Jurkat, Clone E6-1 (cell line): ENCODE results near the gene CIDEB.

ENCODE experiments used
- DNase-seq: peaks from one replicate; pipeline ENCODE4 v3.0.0-alpha.2; 2011; ENCODE audit warnings: low read depth, low spot score
- H3K4me3 ChIP-seq: 2 replicates; pipeline ENCODE4 v1.5.1; 2011; ENCODE audit warnings: mild to moderate bottlenecking, low read length, control low read depth, moderate library complexity

CIDEB gene

GRCh38 chr14:24277606-24278321, 30.0 kb downstream of the CIDEB start:
- DNase-seq, result no peak
- no peak overlapping the region for H3K4me3 ChIP-seq

GRCh38 chr14:24277071-24277470, 30.7 kb downstream of the CIDEB start:
- H3K4me3 ChIP-seq, result no peak overlapping the region
- DNase-seq, result no peak

- DNase-seq, result no peak
- H3K4me3 ChIP-seq, result no peak overlapping the region
These were observed 33.7 kb downstream of the CIDEB start for GRCh38 chr14:24274101-24274543.

- H3K4me3 ChIP-seq, result no peak overlapping the region
- DNase-seq, result no peak
These were observed 34.3 kb downstream of the CIDEB start for GRCh38 chr14:24273422-24273998.

GRCh38 chr14:24272467-24272866, 35.3 kb downstream of the CIDEB start:
- H3K4me3 ChIP-seq, result no peak overlapping the region
- no peak for DNase-seq

- DNase-seq, result no peak
- H3K4me3 ChIP-seq, result peak overlapping the region; percentile 74
These were observed 35.9 kb downstream of the CIDEB start for GRCh38 chr14:24271834-24272263.

GRCh38 chr14:24271134-24271833, 36.5 kb downstream of the CIDEB start, which contains the start of gene RABGGTA:
RABGGTA (minus strand) TSS chr14:24271597; CDS start chr14:24271115, 482 bp downstream.
- H3K4me3 ChIP-seq, result peak within 1 kb of the TSS; percentile 74
- peak; percentile 89 for DNase-seq

GRCh38 chr14:24270537-24271133, 37.1 kb downstream of the CIDEB start:
- H3K4me3 ChIP-seq, result peak overlapping the region; percentile 74
- DNase-seq, result no peak

GRCh38 chr14:24269910-24270536, 37.8 kb downstream of the CIDEB start:
- no peak overlapping the region for H3K4me3 ChIP-seq
- no peak for DNase-seq

GRCh38 chr14:24269368-24269767, 38.4 kb downstream of the CIDEB start:
- no peak overlapping the region for H3K4me3 ChIP-seq
- DNase-seq, result no peak

GRCh38 chr14:24268225-24268624, 39.6 kb downstream of the CIDEB start:
- no peak overlapping the region for H3K4me3 ChIP-seq
- no peak for DNase-seq

GRCh38 chr14:24267516-24267915, 40.3 kb downstream of the CIDEB start:
- no peak overlapping the region for H3K4me3 ChIP-seq
- DNase-seq, result no peak

- DNase-seq, result no peak
- no peak overlapping the region for H3K4me3 ChIP-seq
These were observed 41.2 kb downstream of the CIDEB start for GRCh38 chr14:24266344-24267244.

- no peak for DNase-seq
These were observed 43.5 kb downstream of the CIDEB start for GRCh38 chr14:24264298-24264697.

GRCh38 chr14:24263848-24264247, 43.9 kb downstream of the CIDEB start:
- DNase-seq, result no peak
- H3K4me3 ChIP-seq, result no peak overlapping the region

More at GRCh38 chr14:24264298-24264697, 43.5 kb downstream of the CIDEB start:
- H3K4me3 ChIP-seq, result no peak overlapping the region

- no peak for DNase-seq
- H3K4me3 ChIP-seq, result no peak within 1 kb of the TSS
These were observed 44.7 kb downstream of the CIDEB start, which contains the start of gene TGM1 for GRCh38 chr14:24262821-24263733. TGM1 (minus strand) TSS chr14:24263177; CDS start chr14:24262352, 825 bp downstream.

GRCh38 chr14:24261969-24262327, 45.8 kb downstream of the CIDEB start:
- no peak overlapping the region for H3K4me3 ChIP-seq
- DNase-seq, result no peak
